GM23338 (cell line): Measurements from ENCODE around the gene TMA7B.

Experiments
- CTCF ChIP-seq, 2 experiments: fragments of 200-600 bp in 1 of 2; sonication (generic) in 1 of 2; conservative IDR thresholded peaks; 2 replicates each; pipeline versions ENCODE4 v1.5.1 to v1.6.1; 2016 to 2017; ENCODE audit warnings: antibody characterized with exemption in 2 of 2, low read depth in 2 of 2, mild to moderate bottlenecking in 2 of 2, moderate library complexity in 1 of 2
- EZH2 ChIP-seq: fragments of 200-600 bp; sonication (generic); IDR thresholded peaks from one replicate; pipeline ENCODE4 v1.8.0; 2017; ENCODE audit warnings: antibody characterized with exemption, mild to moderate bottlenecking, low read depth; ENCODE audit not compliant: unreplicated experiment
- EZH2phosphoT487 ChIP-seq: fragments of 200-600 bp; sonication (generic); IDR thresholded peaks from one replicate; pipeline ENCODE4 v1.8.1; 2018; ENCODE audit warnings: antibody characterized with exemption; ENCODE audit not compliant: unreplicated experiment
- REST ChIP-seq: IDR thresholded peaks from one replicate; pipeline ENCODE4 v1.6.1; 2018; ENCODE audit warnings: antibody characterized with exemption; ENCODE audit not compliant: unreplicated experiment

- TF ChIP-seq EZH2 (no peak), REST (no peak), CTCF (conservative IDR thresholded peaks at IDR 0.05; ENCODE audit: low read depth in 2 of 2) (no peak), EZH2phosphoT487 (no peak)
Measured at GRCh38 chr22:39914584-39914983, 45.6 kb upstream of the TMA7B start.
